ENCODE data around the gene CENPM. TPM values are rescaled to one million over a fixed set of nuclear protein-coding genes. Genes with fewer than 3 reads are reported as not detected.

CENPM gene
- total RNA-seq, 1 donor from 2014 or later, result 10.6 TPM

- no peak for ATAC-seq
Measured at GRCh38 chr22:41913040-41913719, 33.8 kb downstream of the CENPM start.

GRCh38 chr22:41912338-41913039, 34.5 kb downstream of the CENPM start:
- no peak for ATAC-seq

GRCh38 chr22:41911001-41911611, 35.8 kb downstream of the CENPM start:
- ATAC-seq, result no peak

GRCh38 chr22:41910050-41911000, 36.6 kb downstream of the CENPM start:
- ATAC-seq, result peak; percentile 5

- ATAC-seq, result peak; percentile 1
Measured at GRCh38 chr22:41909310-41910049, 37.5 kb downstream of the CENPM start.

GRCh38 chr22:41908411-41909309, 38.3 kb downstream of the CENPM start:
- ATAC-seq, result peak; percentile 5

GRCh38 chr22:41907436-41908401, 39.2 kb downstream of the CENPM start:
- ATAC-seq, result no peak

GRCh38 chr22:41906822-41907221, 40.1 kb downstream of the CENPM start:
- no peak for ATAC-seq

GRCh38 chr22:41905411-41906202, 41.3 kb downstream of the CENPM start:
- ATAC-seq, result no peak

GRCh38 chr22:41904450-41905410, 42.2 kb downstream of the CENPM start:
- no peak for ATAC-seq

- peak; percentile 9 for ATAC-seq
Measured at GRCh38 chr22:41902932-41903421, 44.0 kb downstream of the CENPM start.

GRCh38 chr22:41902016-41902415, 44.9 kb downstream of the CENPM start:
- no peak for ATAC-seq

GRCh38 chr22:41900652-41901312, 46.2 kb downstream of the CENPM start:
- ATAC-seq, result peak; percentile 1

- ATAC-seq, result no peak
Measured at GRCh38 chr22:41899992-41900651, 46.8 kb downstream of the CENPM start.

- no peak for ATAC-seq
Measured at GRCh38 chr22:41899110-41899509, 47.8 kb downstream of the CENPM start.

- no peak for ATAC-seq
Measured at GRCh38 chr22:41898645-41899044, 48.3 kb downstream of the CENPM start.

Data from esophagus mucosa (tissue), 1 donor.